HFF-Myc (cell line): ENCODE results near the gene VPS16.

Experiments
- DNase-seq: peaks from one replicate; pipeline ENCODE4 v3.0.0-alpha.2; 2011; ENCODE audit warnings: low read depth; ENCODE audit errors: extremely low read depth
- H3K4me3 ChIP-seq: replicated peaks from 2 replicates; pipeline ENCODE4 v1.5.1; 2011; ENCODE audit warnings: low read depth, mild to moderate bottlenecking, control low read depth, low read length
- CTCF ChIP-seq: IDR thresholded peaks from 2 replicates; pipeline ENCODE4 v1.5.1; 2012; ENCODE audit warnings: mild to moderate bottlenecking, low read depth, low read length, control low read depth; ENCODE audit errors: missing control alignments

VPS16 gene

GRCh38 chr20:2899243-2899642, 58.7 kb downstream of the VPS16 start:
- no peak for TF ChIP-seq CTCF
- no peak overlapping the region for H3K4me3 ChIP-seq
- no peak for DNase-seq

- DNase-seq: no peak
- no peak overlapping the region for H3K4me3 ChIP-seq
- TF ChIP-seq CTCF: no peak
These were observed 60.5 kb downstream of the VPS16 start for GRCh38 chr20:2900845-2901592.

- TF ChIP-seq CTCF: no peak
- no peak for DNase-seq
- no peak overlapping the region for H3K4me3 ChIP-seq
These were observed 61.7 kb downstream of the VPS16 start for GRCh38 chr20:2902291-2902690.

- no peak for DNase-seq
- no peak overlapping the region for H3K4me3 ChIP-seq
- no peak for TF ChIP-seq CTCF
These were observed 62.3 kb downstream of the VPS16 start for GRCh38 chr20:2902818-2903217.

- no peak overlapping the region for H3K4me3 ChIP-seq
- no peak for TF ChIP-seq CTCF
- DNase-seq: no peak
These were observed 63.1 kb downstream of the VPS16 start for GRCh38 chr20:2903686-2904085.

- no peak overlapping the region for H3K4me3 ChIP-seq
- no peak for DNase-seq
- TF ChIP-seq CTCF: no peak
These were observed 67.0 kb downstream of the VPS16 start for GRCh38 chr20:2907519-2907918.

- no peak for DNase-seq
- no peak overlapping the region for H3K4me3 ChIP-seq
- TF ChIP-seq CTCF: no peak
These were observed 69.4 kb downstream of the VPS16 start for GRCh38 chr20:2909953-2910352.
